ENCODE results near the gene NTN1.
"Not testable (repeated sequence)": the region's sequence is repeated elsewhere in the genome, so short reads cannot be mapped to it uniquely, and the experiment has no call there.

The NTN1 gene

GRCh38 chr17:9104370-9105041, 83.2 kb downstream of the NTN1 start:
- H3F3A ChIP-seq (ENCODE audit: control insufficient read depth, insufficient read depth) = no peaks in the 10 kb centered on the region
- TF ChIP-seq CTCF (IDR thresholded peaks at IDR 0.05; ENCODE audit: low read depth, low read length, poor library complexity, severe bottlenecking) (no peak), EZH2phosphoT487 (IDR thresholded peaks at IDR 0.05; ENCODE audit: borderline replicate concordance, low read length) (no peak)
- no peaks in the 10 kb centered on the region for H4K20me1 ChIP-seq (ENCODE audit: control insufficient read depth, insufficient read depth, low read depth, low read length)
- H3K4me3 ChIP-seq (ENCODE audit: low read length) = no peak overlapping the region
- H3K4me1 ChIP-seq (ENCODE audit: control insufficient read depth, low read length) = peaks cover 26% of the 10 kb centered on the region
- no peak overlapping the region for H3K27ac ChIP-seq (ENCODE audit: low read depth, low read length)
- H3K4me2 ChIP-seq (ENCODE audit: low read length) = no peak overlapping the region
- H3K9me2 ChIP-seq (replicated peaks; ENCODE audit: control insufficient read depth, low read length) = no peaks in the 10 kb centered on the region
- H3K9me3 ChIP-seq (ENCODE audit: control insufficient read depth, insufficient read depth, low read length) = no peaks in the 10 kb centered on the region
- H3K27me3 ChIP-seq (ENCODE audit: control insufficient read depth, low read length) = no peaks in the 10 kb centered on the region
- H3K36me3 ChIP-seq (ENCODE audit: control insufficient read depth, low read length) = no peaks in the 10 kb centered on the region
- H3K79me2 ChIP-seq (ENCODE audit: control insufficient read depth, low read length) = no peaks in the 10 kb centered on the region

GRCh38 chr17:9105068-9105868, 84.0 kb downstream of the NTN1 start:
- Histone ChIP-seq H3K4me1 (ENCODE audit: control insufficient read depth, low read length) (peaks cover 26% of the 10 kb centered on the region), H3K79me2 (ENCODE audit: control insufficient read depth, low read length) (no peaks in the 10 kb centered on the region), H3K27ac (ENCODE audit: low read depth, low read length) (no peak overlapping the region), H3F3A (ENCODE audit: control insufficient read depth, insufficient read depth) (no peaks in the 10 kb centered on the region), H3K4me2 (ENCODE audit: low read length) (no peak overlapping the region), H3K27me3 (ENCODE audit: control insufficient read depth, low read length) (no peaks in the 10 kb centered on the region), H3K4me3 (ENCODE audit: low read length) (no peak overlapping the region), H4K20me1 (ENCODE audit: control insufficient read depth, insufficient read depth, low read depth, low read length) (no peaks in the 10 kb centered on the region), H3K9me3 (ENCODE audit: control insufficient read depth, insufficient read depth, low read length) (no peaks in the 10 kb centered on the region), H3K36me3 (ENCODE audit: control insufficient read depth, low read length) (no peaks in the 10 kb centered on the region), H3K9me2 (replicated peaks; ENCODE audit: control insufficient read depth, low read length) (no peaks in the 10 kb centered on the region)
- TF ChIP-seq EZH2phosphoT487 (IDR thresholded peaks at IDR 0.05; ENCODE audit: borderline replicate concordance, low read length) = no peak
- no peak for TF ChIP-seq CTCF (IDR thresholded peaks at IDR 0.05; ENCODE audit: low read depth, low read length, poor library complexity, severe bottlenecking)

GRCh38 chr17:9106278-9106677, 85.0 kb downstream of the NTN1 start:
- H3K27ac ChIP-seq (ENCODE audit: low read depth, low read length); H3K4me3 ChIP-seq (ENCODE audit: low read length); H3F3A ChIP-seq (ENCODE audit: control insufficient read depth, insufficient read depth); H3K9me3 ChIP-seq (ENCODE audit: control insufficient read depth, insufficient read depth, low read length); H3K36me3 ChIP-seq (ENCODE audit: control insufficient read depth, low read length); H3K9me2 ChIP-seq (replicated peaks; ENCODE audit: control insufficient read depth, low read length); H4K20me1 ChIP-seq (ENCODE audit: control insufficient read depth, insufficient read depth, low read depth, low read length); H3K79me2 ChIP-seq (ENCODE audit: control insufficient read depth, low read length); H3K27me3 ChIP-seq (ENCODE audit: control insufficient read depth, low read length); H3K4me2 ChIP-seq (ENCODE audit: low read length): not testable (repeated sequence)
- peaks cover 19% of the 10 kb centered on the region for H3K4me1 ChIP-seq (ENCODE audit: control insufficient read depth, low read length)

GRCh38 chr17:9107527-9107926, 86.2 kb downstream of the NTN1 start:
- no peaks in the 10 kb centered on the region for H3K79me2 ChIP-seq (ENCODE audit: control insufficient read depth, low read length)
- no peaks in the 10 kb centered on the region for H3K36me3 ChIP-seq (ENCODE audit: control insufficient read depth, low read length)

More at GRCh38 chr17:9107527-9107926, 86.2 kb downstream of the NTN1 start:
- Histone ChIP-seq H4K20me1 (ENCODE audit: control insufficient read depth, insufficient read depth, low read depth, low read length) (no peaks in the 10 kb centered on the region), H3K9me2 (replicated peaks; ENCODE audit: control insufficient read depth, low read length) (no peaks in the 10 kb centered on the region), H3K4me3 (ENCODE audit: low read length) (no peak overlapping the region), H3K9me3 (ENCODE audit: control insufficient read depth, insufficient read depth, low read length) (no peaks in the 10 kb centered on the region), H3F3A (ENCODE audit: control insufficient read depth, insufficient read depth) (no peaks in the 10 kb centered on the region), H3K27me3 (ENCODE audit: control insufficient read depth, low read length) (no peaks in the 10 kb centered on the region), H3K27ac (ENCODE audit: low read depth, low read length) (no peak overlapping the region), H3K4me2 (ENCODE audit: low read length) (no peak overlapping the region), H3K4me1 (ENCODE audit: control insufficient read depth, low read length) (peaks cover 6% of the 10 kb centered on the region)
- no peak for TF ChIP-seq CTCF (IDR thresholded peaks at IDR 0.05; ENCODE audit: low read depth, low read length, poor library complexity, severe bottlenecking)
- no peak for TF ChIP-seq EZH2phosphoT487 (IDR thresholded peaks at IDR 0.05; ENCODE audit: borderline replicate concordance, low read length)

Measured in DOHH2 (cell line).